GM18867 (cell line): ENCODE results near the gene REL.

Experiments
- ATAC-seq: cut with Tn5 transposase; IDR thresholded peaks from one replicate; pipeline ENCODE4 v1.9.1; 2021; ENCODE audit warnings: mild to moderate bottlenecking, moderate library complexity; ENCODE audit not compliant: unreplicated experiment

The REL gene

DNA sequence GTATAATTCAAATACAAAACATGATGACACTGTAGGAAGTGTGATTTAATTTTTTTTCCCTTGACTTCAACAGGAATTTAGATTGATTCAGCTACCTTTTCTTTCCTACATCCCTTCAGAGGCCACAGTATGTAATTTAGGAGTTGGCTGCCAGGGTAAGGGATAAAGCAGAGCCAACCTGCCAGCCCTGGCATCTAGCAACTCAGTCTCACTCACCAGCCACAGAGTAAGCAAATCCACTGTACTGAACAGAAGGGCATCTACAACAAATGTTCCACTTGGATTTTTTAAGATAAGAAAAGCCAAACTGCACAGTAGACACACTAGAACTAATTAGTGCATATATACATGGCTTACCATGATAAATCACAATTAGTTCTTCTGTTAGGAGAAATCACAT lies 81.8 kb downstream of the REL start:
- ATAC-seq, result no peak

DNA sequence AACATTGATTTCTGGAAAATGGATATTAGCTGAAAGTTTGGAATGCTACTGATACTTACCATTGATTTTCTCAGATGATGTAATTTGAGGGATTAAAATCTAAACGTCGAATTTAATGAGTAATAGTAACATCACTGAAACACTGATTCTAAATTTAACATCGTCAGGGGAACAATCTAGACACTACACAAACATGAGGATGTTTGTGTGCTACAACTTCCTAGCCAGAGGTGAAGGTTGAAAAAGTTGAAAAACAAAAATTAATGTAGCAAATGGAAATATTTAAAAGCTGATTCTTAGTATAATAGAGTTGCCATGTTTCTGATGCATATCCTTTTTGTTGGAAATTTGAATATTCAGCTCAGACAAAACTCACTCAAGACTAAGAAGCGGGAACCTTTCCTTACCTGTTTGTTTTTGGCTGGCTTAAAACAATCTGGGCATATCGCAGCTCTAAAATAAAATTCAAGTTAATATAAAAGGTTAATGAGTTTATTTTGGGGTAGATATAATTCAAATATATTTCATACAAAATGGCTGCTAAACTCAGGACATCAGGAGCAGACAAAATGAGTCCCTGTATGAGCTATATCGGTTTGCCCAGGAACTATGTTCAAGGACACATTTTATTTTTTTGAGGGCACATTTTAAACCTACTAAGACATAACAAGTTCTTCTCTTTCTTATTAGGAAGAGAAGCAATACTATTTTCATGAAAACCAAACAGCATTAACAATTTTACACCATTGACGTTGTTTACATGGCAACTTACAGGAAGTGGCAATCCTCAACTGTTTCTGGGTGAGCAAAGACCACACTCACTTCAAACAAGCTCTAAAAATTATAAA lies 83.5 kb downstream of the REL start:
- no peak for ATAC-seq

DNA sequence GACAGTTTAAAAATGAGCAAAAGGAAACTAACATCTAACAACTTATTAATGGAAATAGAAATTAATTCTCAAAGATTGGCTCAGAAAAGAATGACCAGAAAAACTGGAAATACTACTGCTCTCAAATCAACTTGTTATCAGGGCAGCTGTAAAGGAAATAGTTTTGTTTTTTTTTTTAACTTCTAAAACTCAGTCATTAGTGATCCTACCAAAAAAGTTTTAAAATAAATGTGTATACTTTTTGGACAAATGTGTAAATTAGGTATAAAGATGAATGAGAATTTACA lies 84.1 kb downstream of the REL start:
- ATAC-seq, result no peak

DNA sequence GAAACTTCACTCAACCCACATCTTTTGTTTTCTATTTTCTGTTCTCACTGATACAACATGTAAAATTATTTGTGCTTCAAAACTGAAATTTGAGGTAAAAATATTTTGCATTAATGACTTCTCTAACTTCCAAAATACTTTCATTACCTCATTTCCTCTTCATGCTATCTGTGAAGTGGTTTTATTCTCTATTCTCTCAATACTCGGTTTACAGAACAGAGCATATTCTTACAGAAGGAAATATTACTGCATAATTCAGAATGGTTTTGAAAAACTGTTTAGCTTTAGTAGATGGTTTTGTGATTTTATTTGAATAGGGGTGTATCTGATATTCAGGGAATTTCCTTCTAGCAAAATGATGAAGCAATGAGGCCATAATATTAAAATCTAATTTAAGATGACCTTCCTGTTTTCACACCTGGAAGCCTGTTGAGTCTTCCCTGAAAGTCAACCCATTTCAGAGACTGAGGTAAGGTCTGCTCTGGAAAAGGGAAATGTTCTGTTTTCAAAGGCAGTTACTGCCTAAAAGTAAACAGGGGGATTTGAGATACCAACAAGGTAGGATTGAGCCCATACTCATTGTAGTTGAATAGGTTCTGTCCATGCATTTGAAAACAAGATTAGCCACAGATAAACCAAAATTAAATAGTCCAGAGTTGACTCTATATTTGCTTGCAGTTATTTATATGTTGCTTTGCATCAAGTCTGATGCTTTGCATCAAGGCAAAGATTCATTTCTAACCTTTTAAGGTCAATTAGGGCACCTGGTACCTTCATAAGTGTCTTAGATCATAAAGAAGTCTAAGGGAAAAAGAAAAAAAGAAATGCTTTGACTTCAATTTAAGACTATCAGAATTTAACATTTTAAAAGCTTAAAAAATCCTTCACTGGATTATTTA lies 85.4 kb downstream of the REL start:
- ATAC-seq, result peak; percentile 82

DNA sequence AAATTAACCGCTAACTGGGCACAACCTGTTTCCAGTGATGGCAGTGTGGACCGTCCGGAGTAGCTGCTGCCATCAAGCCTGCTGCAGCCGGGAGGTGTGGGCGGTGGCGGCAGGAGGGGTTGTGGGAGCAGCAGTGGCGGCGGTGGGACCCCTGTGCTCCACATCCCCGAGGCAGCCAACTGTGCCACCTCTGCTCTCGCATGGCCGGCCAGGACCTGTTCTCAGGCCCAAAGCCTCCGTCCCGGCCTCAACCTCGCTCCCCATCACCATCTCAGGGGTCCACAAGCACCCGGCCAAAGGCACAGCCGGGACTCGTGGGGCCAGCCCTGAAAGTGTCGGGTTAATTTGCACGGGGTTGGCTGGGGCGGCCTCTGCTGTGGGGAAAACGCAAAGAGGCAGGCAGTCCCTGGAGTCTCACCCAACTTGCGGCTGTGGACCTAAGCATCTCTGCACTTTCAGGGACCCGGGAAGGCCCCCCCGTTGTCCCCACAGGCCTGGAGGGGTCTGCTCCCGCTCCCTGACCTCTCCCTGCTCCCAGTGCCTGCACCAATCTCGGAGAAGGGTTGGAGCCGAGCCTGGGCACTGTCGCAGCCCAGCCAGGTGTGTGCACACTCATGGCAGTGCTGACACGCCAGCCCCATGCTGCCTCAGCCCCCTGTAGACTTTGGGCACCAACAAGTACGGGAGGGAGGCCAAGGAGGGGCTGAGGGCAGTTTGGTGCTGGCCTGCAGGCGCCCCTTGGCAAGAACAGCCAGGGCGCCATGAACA lies 91.7 kb downstream of the REL start:
- peak; percentile 13 for ATAC-seq

DNA sequence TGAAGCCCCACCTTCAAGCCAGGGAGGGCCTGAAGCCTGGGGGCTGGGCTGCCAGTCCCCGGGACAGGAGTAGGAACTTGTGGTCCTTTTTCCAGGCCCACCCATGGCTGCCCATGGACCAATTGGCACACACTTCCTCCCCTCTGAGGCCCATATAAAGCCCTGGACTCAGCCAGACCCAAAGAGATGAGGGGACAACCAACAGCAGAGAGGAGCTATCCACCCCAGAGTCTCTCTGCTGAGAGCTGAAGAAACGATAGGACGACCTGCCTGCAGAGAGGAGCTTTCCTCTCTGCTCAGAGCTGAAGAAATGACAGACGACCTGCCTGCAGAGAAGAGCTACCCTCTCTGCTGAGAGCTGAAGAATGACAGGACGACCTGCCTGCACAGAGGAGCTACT lies 92.3 kb downstream of the REL start:
- no peak for ATAC-seq

DNA sequence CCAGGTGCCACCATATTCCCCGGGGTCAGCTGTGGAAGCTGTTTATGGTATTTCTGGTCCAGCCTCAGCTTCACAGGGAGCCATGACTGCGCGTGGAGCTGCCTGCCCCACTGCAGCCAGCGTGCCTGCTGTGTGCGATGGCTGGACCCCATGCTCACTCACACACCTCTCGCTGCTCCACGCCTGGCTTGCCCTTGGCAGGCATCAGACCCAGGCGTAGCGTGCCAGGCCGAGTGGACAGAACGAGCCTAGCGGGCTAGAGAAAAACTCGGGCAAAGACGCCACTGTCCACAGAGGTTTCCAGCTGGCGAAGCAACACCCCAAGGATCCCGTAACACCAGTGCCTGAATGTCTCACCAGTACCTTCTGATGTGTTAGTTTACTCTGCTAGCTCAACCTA lies 93.3 kb downstream of the REL start:
- ATAC-seq, result no peak
